ENCODE results near the gene GOLPH3L.

- TF ChIP-seq CTCF (IDR thresholded peaks at IDR 0.05) (no peak), POLR2A (IDR thresholded peaks at IDR 0.05) (no peak)
Measured at GRCh38 chr1:150620919-150621318, 76.0 kb downstream of the GOLPH3L start.
